RKO (cell line): ENCODE measurements around the gene SEMA4A.
"Not testable (repeated sequence)": the region's sequence is repeated elsewhere in the genome, so short reads cannot be mapped to it uniquely, and the experiment has no call there.

Source experiments
- DNase-seq: peaks from one replicate; pipeline ENCODE4 v3.0.0-alpha.2; 2016; ENCODE audit warnings: low spot score

The SEMA4A gene

DNA sequence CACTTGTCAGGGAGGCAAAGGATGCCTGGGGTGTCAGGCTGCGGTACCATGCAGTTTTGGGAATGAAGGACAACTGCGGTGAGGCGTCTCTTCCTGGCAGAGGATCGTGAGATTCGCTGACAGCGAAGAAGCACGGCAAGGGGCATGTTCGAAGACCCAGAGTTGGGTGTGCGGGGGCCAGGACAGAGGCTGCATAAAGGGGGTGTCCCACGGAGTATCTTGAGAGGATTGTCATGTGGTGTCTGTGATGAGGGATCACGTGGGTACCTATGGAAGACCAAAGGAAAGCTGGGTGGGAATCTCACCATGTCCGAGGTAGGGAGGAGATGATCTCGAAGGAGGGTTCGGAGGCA, 40.9 kb downstream of the SEMA4A start:
- peak; percentile 47 for DNase-seq

DNA sequence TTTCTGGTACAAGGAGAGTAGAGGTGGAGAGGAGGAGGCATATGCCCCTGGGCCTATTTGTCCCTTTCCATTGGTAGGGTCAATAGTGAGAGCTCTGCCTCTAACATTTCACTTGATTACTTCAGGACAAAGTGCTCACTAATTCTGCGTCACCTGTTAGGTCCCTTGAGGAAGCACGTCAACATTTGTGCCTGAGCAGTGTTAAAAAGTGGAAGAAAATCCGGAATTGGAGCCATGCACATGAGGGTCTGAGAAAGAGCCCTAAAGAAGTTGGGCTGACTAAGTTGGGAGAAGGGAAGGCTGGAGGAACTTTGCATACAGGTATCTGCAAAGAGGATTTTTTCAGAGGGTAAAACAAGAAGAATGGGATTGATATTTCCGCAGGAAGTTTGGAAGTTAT, 42.5 kb downstream of the SEMA4A start:
- no peak for DNase-seq

DNA sequence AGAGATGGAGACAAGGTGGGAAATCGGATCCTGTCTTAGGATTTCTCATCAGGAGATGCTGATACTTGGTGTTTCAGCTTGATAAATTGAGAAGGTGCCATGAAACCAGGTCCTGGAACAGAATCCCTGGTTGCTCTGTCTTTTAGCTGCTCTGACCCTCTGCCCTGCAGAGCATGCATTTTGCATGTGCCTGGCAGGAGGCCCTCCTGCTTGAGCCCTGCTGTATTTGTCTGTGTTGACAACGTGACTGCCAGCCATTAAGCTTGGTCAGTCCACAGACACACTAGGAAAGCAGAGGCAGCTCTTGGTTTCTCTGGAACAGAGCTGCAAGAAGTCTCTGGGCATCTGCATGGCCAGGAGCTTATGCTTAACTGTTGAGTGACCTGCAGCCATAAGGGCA, 43.1 kb downstream of the SEMA4A start:
- DNase-seq: no peak

DNA sequence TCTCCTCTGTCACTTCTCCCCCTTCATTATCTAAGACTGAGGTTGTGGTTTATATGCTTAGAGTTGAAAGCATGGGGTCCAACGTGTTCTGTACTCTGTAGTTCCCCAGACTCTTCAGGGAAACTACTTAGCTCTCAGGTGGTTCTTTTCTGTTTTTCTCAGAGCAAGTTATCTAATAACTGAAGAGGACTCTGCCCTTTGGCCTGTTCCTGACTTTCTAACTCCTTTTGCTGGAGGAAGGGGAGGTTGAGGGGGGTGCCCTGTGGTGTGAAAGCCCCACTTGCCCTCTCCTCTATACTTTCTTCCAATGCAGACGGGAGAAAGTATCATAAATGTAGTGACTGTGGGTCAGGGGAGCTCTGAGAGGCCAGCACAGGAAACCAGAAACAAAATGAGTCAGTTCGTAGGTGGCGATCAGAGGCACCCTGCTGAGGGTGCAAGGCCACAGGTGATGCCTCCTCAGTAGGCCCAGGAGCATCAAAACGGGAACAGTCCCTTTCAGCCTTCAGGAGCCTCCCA, 45.5 kb downstream of the SEMA4A start:
- no peak for DNase-seq

DNA sequence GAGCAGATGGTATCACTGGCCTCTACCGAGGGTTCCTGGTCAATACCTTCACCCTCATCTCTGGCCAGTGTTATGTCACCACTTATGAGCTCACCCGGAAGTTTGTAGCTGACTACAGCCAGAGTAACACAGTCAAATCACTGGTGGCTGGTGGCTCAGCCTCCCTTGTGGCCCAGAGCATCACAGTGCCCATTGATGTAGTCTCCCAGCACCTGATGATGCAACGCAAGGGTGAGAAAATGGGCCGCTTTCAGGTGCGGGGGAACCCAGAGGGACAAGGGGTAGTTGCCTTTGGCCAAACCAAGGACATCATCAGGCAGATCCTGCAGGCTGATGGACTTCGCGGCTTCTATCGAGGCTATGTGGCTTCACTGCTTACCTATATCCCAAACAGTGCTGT, 46.7 kb downstream of the SEMA4A start:
- DNase-seq: no peak

DNA sequence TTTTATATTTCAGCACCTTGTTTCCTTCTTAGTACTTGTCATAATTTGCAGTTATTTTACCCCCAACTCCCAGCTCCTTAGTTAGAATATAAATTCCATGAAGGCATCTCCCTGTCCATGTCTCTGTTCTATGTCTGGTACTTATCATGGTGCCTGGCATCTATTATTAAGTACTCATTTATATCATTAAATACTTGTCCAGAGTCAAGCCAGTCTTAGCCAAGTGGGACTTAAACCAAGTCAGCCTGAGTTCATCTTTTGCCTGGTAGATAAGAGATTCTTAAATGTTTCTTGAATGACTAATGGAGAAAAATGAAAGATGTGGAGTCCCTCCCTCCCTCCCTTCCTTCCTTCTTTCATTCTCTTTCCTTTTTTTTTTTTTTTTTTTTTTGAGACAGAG, 49.9 kb downstream of the SEMA4A start:
- DNase-seq: no peak

DNA sequence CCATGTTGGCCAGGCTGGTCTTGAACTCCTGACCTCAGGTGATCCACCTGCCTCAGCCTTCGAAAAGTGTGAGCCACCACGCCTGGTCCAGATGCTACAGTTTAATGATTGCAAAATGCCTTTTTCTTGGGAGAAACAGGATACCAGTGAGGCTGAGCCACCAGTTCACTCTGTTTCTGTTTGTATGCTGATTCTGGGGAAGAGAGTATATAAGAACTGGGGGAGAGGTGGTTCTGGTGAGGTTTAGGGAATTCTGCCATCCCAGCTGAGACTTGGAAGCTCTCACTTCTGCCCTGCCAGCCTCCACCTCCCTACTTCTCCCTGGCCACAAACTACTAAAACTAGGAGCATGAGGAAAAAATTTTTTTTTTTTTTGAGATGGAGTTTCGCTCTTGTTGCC, 51.3 kb downstream of the SEMA4A start:
- no peak for DNase-seq

DNA sequence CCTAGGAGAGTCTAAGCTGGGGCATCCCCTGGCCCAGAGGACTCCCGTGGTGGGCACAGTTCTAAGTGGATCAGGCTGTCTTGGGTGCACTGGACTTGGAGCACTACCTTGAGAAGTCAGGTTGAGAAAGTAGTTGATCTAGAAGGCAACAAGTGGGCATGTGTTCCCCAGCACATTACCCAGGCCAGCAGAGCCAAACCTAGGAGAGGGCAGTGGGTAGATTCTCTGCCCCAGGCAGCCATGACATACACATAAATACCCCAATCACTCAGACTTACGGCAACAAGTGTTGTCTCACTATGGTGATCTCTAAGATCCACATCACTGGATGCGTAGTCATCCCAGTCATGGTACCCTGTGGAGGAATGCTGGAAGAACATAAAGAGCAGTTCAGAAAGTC, 57.9 kb downstream of the SEMA4A start:
- DNase-seq: no peak

DNA sequence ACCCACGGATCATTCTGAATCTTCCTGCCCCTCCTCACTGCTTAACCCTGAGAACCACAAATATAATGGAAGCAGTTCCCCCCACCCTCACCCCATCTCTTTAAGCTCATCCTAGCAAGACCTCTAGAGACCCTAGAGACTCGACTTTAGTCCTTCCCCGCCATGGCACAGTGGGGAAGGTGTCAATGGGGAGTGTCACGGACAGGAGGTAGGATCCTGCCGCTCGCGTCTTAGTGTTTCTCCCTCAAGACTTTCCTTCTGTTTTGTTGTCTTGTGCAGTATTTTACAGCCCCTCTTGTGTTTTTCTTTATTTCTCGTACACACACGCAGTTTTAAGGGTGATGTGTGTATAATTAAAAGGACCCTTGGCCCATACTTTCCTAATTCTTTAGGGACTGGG, 58.7 kb downstream of the SEMA4A start:
- DNase-seq: no peak

DNA sequence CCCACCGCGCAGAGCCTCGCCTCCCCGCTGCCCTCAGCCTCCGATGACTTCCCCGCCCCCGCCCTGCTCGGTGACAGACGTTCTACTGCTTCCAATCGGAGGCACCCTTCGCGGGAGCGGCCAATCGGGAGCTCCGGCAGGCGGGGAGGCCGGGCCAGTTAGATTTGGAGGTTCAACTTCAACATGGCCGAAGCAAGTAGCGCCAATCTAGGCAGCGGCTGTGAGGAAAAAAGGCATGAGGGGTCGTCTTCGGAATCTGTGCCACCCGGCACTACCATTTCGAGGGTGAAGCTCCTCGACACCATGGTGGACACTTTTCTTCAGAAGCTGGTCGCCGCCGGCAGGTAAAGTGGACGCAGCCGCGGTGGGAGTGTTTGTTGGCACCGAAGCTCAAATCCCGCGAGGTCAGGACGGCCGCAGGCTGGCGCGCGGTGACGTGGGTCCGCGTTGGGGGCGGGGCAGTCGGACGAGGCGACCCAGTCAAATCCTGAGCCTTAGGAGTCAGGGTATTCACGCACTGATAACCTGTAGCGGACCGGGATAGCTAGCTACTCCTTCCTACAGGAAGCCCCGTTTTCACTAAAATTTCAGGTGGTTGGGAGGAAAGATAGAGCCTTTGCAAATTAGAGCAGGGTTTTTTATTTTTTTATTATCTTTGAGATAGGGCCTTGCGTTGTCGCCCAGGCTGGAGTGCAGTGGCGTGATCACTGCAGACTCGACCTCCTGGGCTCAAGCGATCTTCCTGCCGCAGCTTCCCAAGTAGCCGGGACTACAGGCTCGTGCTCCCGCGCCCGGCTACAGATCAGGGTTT, 59.7 kb downstream of the SEMA4A start, which contains the start of gene PMF1:
Gene PMF1, plus strand, starts transcription at position 175 of the 811 bp plus-strand sequence. Its CDS starts 9 bp downstream, at position 184.
- peak; percentile 97 for DNase-seq

DNA sequence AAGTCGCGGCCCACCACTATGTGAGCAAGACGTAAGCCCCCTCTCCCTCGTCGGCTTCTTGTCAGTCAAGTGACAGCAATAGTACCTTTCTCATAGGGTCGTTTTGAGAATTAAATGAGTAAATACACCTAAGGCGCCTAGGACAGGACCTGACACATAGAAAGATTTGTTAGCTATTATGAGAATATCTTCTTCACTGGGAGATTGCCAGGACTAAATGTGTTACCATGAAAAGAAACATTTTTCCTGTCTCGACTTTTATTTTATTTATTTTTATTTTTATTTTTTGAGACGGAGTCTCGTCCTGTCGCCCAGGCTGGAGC, 60.2 kb downstream of the SEMA4A start:
- no peak for DNase-seq

DNA sequence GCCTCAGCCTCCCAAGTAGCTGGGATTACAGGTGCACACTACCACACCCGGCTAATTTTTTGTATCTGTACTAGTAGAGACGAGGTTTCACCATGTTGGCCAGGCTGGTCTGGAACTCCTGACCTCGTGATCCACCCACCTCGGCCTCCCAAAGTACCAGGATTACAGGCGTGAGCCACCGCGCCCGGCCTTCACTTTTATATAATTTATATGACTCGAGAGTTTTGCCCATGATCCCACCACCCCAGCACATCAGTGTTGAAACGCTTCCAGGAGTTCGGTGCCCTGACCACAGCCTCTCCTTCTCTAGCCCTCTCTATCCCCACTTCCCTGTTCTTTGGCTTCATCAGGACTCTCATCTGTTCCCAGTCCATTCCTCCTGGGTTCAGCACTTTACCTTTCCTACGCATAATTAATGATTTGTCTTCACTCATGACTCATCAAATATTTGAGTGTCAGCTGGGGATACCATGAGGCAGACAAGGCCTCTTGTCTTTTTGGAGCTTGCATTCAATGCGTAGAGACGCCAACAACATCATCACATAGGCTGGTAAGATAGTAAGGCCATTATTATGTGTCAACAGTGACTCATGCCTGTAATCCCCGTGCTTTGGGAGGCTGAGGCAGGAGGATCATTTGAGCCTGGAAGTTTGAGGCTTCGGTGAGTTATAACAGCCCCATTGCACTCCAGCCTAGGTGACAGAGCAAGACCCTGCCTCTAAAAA, 60.8 kb downstream of the SEMA4A start:
- DNase-seq: peak; percentile 85

DNA sequence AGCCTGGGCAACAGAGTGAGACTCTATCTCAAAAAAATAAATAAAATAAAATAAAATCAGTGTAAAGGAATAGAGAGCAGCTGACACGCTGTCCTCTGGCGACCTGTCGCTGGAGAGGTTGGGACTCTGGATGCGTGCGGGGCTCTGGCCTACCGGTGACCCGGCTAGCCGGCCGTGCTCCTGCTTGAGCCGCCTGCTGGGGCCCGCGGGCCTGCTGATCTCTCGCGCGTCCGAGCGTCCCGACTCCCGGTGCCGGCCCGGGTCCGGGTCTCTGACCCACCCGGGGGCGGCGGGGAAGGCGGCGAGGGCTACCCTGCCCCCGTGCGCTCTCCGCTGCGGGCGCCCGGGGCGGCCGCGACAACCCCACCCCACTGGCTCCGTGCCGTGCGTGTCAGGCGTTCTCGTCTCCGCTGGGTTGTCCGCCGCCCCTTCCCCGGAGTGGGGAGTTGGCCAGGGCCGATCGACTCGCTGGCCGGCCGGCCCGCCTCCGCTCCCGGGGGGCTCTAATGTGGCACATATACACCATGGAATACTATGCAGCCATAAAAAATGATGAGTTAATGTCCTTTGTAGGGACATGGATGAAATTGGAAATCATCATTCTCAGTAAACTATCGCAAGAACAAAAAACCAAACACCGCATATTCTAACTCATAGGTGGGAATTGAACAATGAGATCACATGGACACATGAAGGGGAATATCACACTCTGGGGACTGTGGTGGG, 63.1 kb downstream of the SEMA4A start:
- not testable (repeated sequence) for DNase-seq

DNA sequence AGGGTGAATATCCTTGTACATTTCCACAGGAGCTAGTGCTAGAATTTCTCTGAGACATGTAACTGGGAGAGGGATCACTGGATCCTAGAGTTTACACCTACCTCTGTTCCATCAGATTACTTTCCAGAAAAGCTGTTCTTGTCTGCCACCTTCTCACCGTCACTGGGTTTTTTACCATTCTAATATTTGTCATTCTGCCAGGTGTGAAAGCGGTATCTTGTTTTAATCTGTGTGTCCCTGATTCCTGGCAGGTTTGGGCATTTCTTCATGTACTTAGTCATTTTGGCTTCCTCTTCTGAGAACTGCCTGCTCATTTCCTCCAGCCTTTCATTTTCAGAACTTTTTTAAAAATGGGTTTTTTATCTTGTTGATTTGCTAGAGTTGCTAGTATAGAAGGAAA, 64.5 kb downstream of the SEMA4A start:
- no peak for DNase-seq

DNA sequence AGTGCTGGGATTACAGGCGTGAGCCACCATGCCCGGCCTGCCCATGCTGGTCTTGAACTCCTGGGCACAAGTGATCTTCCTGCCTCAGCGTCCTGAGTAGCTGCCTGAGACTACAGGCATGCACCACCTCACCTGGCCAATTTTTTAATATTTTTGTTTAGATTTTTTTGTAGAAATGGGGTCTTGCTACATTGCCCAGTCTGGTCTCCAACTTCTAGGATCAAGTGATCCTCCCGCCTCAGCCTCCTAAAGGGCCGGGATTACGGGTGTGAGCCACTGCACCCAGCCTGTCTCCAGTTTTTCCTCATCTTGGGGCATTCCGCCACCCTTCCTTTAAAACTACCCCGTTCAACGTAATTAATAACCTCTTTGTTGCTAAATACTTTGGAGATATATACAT, 66.8 kb downstream of the SEMA4A start:
- DNase-seq: no peak

DNA sequence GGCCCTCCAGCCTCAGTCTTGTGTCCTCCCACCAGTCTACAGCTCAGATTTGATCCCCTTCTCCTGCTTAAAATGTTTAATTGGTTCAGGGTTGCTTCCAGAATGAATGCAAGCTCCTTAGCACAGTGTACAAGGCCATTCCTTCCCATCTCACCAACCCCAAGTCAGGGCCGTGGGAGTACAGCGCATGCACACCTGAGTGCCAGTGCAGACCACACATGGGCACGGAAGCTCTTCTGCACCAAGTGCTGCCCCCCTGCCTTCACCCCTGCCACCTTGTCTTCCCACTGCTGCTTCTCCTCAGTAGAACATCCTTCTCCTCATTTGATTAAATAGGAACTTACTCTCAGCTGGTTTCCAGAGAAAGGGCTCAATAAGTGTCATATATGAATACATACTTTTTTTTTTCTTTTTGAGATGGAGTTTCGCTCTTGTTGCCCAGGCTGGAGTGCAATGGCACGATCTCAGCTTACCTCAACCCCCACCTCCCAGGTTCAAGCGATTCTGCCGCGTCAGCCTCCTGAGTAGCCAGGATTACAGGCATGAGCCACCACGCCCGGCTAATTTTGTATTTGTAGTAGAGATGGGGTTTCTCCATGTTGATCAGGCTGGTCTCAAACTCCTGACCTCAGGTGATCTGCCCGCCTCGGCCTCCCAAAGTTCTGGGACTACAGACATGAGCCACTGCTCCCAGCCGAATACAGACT, 68.8 kb downstream of the SEMA4A start:
- no peak for DNase-seq

DNA sequence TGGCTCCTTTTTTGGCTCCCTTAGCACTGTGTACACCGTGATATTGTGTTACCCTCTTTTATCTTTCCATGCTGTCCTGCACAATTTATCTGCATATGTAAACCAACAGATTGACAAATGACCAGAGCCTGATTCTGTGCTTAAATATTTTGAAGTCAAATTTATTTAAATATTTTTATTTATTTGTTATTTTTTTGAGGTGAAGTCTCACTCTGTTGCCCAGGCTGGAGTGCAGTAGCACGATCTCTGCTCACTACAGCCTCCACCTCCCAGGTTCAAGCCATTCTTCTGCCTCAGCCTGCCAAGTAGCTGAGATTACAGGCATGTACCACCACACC, 72.3 kb downstream of the SEMA4A start:
- no peak for DNase-seq

DNA sequence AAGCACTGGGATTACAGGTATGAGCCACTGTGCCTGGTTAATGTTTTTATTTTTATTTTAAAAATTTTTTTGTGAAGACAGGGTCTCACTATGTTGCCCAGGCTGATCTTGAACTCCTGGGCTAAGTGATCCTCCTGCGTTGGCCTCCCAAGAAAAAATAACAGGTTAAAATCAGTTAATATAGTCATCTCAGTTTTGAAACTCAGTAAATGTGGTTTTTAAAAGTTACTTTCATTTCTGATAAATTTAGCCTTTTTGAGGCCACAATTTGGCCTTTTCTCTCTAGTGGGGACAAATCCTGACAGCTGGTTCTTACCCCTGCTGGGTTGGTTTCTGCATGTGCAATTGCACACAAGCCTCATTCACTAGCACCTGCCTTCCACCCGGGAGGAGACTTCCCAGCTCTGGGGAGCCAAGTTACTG, 72.7 kb downstream of the SEMA4A start:
- no peak for DNase-seq

DNA sequence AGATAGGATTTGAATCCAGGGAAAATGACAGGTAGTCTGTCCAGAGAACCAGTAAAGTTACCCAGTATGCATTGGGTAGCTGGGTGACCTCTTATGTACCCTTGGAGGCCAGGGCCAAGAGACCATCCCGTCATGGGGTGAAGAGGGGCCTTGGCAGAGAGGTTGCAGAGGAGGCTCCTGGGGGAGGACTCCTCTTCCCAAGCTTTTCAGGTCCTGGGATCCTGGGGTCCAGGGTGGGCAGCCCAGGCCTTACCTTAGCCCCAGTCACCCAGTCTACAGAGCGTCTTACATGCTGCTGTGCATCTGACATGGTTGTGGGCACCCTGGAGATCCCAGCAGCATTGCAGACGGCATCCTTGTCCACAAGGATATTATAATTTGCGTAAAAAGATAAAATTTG, 73.4 kb downstream of the SEMA4A start:
- no peak for DNase-seq
